ENCODE results near the gene POMT1.

POMT1 gene

DNA sequence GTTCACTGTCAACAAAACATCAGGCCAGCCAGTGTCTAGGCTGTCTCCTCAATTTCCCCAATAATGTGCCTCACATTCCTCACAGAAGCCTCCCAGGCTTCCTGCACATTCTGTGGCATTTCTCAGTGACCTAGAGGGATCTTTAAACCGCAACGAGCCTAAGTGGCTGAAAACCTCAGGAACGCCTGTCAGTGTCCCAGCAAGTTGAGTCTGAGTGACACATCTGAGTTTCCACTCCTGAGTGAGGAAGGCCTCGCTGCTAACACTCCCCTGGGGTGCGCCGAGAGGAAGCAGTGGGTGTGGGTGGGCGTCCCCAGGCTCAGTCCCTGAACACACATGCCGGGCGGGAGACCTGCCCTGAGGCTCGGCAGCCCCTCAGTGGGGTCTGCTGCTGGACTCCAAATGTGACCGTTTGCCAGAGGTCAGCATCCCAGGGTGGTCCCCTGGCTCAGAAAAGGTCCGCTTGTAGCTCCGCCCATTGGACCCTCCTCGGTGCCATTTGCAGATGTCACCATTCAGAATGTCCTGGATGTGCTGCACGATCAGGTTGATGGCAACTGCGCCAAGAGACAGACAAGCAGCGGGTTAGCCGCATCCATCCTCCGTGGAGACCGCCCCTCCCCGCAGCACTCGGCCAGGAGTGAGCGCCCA, 22.1 kb downstream of the POMT1 start:
- DNase-seq (ENCODE audit: low read depth): no peak
- no peak for TF ChIP-seq POLR2A (IDR thresholded peaks at IDR 0.05; ENCODE audit: extremely low read depth, insufficient read length)
- TF ChIP-seq MAX (IDR thresholded peaks at IDR 0.05; ENCODE audit: low read depth, low read length): no peak
- TF ChIP-seq, protein P1, sequence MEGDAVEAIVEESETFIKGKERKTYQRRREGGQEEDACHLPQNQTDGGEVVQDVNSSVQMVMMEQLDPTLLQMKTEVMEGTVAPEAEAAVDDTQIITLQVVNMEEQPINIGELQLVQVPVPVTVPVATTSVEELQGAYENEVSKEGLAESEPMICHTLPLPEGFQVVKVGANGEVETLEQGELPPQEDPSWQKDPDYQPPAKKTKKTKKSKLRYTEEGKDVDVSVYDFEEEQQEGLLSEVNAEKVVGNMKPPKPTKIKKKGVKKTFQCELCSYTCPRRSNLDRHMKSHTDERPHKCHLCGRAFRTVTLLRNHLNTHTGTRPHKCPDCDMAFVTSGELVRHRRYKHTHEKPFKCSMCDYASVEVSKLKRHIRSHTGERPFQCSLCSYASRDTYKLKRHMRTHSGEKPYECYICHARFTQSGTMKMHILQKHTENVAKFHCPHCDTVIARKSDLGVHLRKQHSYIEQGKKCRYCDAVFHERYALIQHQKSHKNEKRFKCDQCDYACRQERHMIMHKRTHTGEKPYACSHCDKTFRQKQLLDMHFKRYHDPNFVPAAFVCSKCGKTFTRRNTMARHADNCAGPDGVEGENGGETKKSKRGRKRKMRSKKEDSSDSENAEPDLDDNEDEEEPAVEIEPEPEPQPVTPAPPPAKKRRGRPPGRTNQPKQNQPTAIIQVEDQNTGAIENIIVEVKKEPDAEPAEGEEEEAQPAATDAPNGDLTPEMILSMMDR (IDR thresholded peaks at IDR 0.05; ENCODE audit: low read depth, low read length): no peak
- no peak for TF ChIP-seq MYC (IDR thresholded peaks at IDR 0.05; ENCODE audit: low read depth, low read length)

DNA sequence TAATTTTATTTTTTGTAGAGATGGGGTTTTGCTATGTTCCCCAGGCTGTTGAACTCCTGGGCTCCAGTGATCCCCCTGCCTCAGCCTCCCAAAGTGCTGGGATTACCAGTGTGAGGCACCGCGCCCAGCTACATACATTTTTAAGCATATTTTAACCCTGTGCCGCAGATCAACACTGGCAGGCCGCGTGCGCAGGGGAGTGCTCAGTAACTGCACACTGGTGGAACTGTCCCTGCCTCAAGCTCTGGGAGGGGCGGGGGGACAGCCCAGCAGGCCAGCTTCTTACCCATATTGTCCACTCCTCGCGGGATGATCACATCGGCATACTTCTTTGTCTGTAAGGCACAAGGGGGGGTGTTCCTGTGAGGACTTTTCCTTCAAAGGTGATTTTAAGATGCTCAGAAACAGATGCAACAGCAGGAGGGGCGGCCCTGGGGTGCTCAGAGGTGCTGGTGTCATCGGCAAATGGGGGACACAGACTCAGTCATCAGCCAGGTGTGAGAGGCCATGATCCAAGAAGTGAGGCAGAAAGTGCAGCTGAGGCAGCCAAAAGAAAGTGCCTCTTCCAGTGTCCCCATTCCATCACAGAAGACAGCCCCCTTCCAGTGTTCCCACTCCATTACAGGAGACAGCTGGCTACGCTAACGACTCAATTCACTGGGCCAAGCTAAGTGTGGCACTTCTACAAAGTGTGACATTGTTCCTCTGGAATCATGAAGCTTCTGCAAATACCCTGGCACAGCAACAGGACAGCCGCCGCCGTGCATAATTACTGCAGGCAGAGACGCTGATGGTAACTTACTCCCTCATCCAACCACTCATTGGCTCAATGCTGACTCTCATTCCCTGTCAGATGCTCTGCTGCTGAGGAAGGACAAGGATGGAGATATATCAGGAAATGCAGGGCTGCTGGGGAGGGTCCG, 23.2 kb downstream of the POMT1 start:
- TF ChIP-seq, protein P1 (IDR thresholded peaks at IDR 0.05; ENCODE audit: low read depth, low read length): no peak
- TF ChIP-seq POLR2A (IDR thresholded peaks at IDR 0.05; ENCODE audit: extremely low read depth, insufficient read length) (no peak), MYC (IDR thresholded peaks at IDR 0.05; ENCODE audit: low read depth, low read length) (no peak), MAX (IDR thresholded peaks at IDR 0.05; ENCODE audit: low read depth, low read length) (no peak)
- no peak for DNase-seq (ENCODE audit: low read depth)

More for the DNA sequence above, 22.1 kb downstream of the POMT1 start:
- H3K4me3 ChIP-seq (ENCODE audit: low read depth, low read length): no peak overlapping the region

DNA sequence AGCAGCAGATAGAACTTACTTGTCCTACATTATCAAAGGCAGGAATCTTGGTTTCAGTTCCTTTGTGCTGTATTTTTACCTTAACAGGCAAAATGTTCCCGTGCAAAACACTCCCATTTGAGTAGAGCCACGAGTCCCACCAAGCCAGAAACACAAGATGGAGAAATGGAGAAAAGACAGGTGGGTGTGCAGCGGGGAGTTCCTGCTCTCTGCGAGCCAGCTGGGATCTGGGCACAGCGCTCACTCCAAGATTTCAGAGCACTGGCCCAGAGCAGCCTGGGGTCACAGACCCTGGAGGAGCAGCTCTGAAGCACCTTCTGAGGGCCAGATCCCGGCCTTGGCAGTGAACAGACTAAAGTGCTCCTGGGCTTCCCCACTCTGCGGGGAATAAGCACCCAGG, 25.5 kb downstream of the POMT1 start:
- H3K4me3 ChIP-seq (ENCODE audit: low read depth, low read length): no peak overlapping the region
- TF ChIP-seq MAX (IDR thresholded peaks at IDR 0.05; ENCODE audit: low read depth, low read length) (no peak), MYC (IDR thresholded peaks at IDR 0.05; ENCODE audit: low read depth, low read length) (no peak), POLR2A (IDR thresholded peaks at IDR 0.05; ENCODE audit: extremely low read depth, insufficient read length) (no peak)
- TF ChIP-seq, protein P1 (IDR thresholded peaks at IDR 0.05; ENCODE audit: low read depth, low read length): no peak
- no peak for DNase-seq (ENCODE audit: low read depth)

More for the DNA sequence above, 23.2 kb downstream of the POMT1 start:
- no peak overlapping the region for H3K4me3 ChIP-seq (ENCODE audit: low read depth, low read length)

- no peak for DNase-seq (ENCODE audit: low read depth)
- H3K4me3 ChIP-seq (ENCODE audit: low read depth, low read length): no peak overlapping the region
- TF ChIP-seq MYC (IDR thresholded peaks at IDR 0.05; ENCODE audit: low read depth, low read length): no peak
- no peak for TF ChIP-seq MAX (IDR thresholded peaks at IDR 0.05; ENCODE audit: low read depth, low read length)
- no peak for TF ChIP-seq POLR2A (IDR thresholded peaks at IDR 0.05; ENCODE audit: extremely low read depth, insufficient read length)
- TF ChIP-seq, protein P1 (IDR thresholded peaks at IDR 0.05; ENCODE audit: low read depth, low read length): no peak
Observed at GRCh38 chr9:131528886-131529505, 26.3 kb downstream of the POMT1 start.

- peak overlapping the region; percentile 68 for H3K4me3 ChIP-seq (ENCODE audit: low read depth, low read length)
- DNase-seq (ENCODE audit: low read depth): no peak
- TF ChIP-seq MYC (IDR thresholded peaks at IDR 0.05; ENCODE audit: low read depth, low read length): no peak
- TF ChIP-seq MAX (IDR thresholded peaks at IDR 0.05; ENCODE audit: low read depth, low read length): no peak
- TF ChIP-seq, protein P1 (IDR thresholded peaks at IDR 0.05; ENCODE audit: low read depth, low read length): no peak
- TF ChIP-seq POLR2A (IDR thresholded peaks at IDR 0.05; ENCODE audit: extremely low read depth, insufficient read length): no peak
Observed at GRCh38 chr9:131529597-131530545, 27.2 kb downstream of the POMT1 start.

All from NB4 (cell line).